GM19351 (cell line): ENCODE measurements around the gene NCK2.

Source experiments
- ATAC-seq: cut with Tn5 transposase; IDR thresholded peaks from one replicate; pipeline ENCODE4 v1.9.1; 2021; ENCODE audit warnings: mild to moderate bottlenecking, moderate library complexity; ENCODE audit not compliant: unreplicated experiment

The NCK2 gene

GRCh38 chr2:105774781-105775337, 30.1 kb downstream of the NCK2 start:
- ATAC-seq = no peak

DNA sequence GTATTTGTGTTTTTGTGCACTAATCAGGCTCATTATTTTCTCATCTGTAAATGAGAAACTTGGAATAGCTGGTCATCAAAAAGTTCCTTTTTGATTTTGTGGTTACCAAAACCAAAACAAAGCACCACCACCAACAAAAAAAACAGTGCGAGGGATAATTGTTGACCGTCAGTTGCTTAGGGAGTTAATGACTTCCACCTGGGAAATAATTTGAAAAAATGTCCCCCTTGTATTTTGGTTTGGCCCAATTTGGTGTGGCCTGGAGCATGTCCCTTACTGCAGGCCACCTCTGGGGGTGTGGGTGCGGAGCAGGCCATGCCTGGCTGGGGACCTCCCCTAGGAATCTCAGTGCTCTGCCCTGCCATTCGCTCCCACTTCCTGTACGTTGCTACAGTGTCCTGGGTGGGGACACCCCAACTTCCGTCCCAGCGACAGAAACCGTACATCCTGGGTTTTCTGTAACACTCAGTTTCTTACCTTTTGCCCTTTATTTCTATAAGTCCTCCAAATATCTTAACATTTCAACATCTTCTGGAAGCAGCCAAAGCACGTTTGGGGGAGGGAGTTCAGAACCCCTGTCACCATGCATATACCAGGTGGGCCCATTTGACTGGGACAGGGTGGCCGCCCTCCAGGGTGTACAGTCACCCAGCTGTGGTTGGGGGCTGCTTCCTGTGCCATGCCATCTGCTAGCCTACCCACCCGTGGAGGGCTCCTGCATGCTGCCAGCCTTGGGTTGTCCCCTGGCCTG, 31.3 kb downstream of the NCK2 start:
- ATAC-seq = peak; percentile 57

GRCh38 chr2:105776560-105776928, 31.8 kb downstream of the NCK2 start:
- no peak for ATAC-seq

GRCh38 chr2:105777031-105777482, 32.3 kb downstream of the NCK2 start:
- no peak for ATAC-seq

DNA sequence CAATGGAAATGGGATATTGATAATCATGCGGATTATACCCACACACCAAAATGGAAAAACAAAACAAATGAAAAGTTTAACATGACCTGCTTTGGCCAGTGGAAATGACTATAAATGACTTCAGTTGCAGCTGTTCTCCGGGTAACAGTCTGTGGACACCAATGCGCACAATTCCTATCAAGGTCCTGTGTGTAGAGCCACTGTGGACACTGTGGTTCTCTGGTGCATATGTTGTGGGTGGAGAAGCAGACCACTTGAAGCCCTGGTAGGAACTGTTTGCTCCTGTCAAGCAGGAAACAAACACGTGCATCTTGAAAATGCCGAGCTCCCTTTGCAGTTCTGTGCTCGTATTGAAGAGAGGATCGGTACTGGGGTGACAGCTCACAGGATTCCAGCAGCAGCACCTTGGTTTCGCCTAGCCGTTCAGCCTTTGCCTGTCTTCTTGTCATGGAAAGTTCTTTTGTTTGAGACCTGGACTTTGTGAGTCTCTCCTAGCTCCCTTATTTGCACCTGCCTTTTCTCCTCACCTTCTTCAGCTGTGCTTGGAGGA, 32.9 kb downstream of the NCK2 start:
- ATAC-seq = no peak

DNA sequence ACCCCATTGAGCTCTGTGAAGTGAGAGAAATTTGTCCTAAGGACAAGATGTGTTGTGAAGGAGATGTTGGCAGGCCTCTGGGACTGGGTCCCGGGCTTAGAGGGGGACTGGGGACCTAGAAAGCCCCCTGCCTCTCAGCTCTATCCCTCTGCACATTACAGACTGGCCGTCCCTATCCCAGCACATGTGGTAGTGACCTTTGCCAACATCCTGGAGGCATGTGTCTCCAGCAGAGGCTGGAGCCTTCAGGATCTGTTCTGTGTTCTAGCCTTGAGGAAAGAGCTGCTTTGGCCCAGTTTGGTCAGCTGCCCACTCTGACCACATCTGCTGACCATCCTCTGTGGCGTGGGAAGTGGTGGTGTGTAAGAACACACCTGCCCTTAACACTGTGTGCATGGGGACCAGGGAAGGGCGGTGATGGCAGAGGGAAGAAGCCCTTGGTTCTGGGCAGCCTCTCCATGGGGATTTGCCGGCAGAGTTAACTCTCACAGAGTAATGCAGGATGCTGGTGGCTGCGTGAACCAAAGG, 33.4 kb downstream of the NCK2 start:
- no peak for ATAC-seq

GRCh38 chr2:105779394-105779793, 34.7 kb downstream of the NCK2 start:
- no peak for ATAC-seq

DNA sequence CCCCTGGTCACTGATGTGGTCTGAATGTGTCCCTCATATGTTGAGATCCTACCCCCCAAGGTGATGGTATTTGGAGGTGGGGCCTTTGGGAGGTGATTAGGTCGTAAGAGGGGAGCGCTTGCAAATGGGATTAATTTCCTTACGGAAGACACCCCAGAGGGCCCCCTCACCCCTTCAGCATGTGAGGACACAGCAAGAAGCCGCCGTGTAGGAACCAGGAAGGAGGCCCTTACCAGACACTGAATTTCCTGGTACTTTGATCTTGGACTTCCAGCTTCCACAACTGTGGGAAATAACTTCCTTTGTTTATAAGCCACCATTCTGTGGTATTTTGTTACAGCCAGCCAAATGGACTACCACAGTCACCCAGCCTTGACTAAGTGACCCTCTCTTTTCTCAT, 35.9 kb downstream of the NCK2 start:
- ATAC-seq = no peak

- ATAC-seq = no peak
Observed at GRCh38 chr2:105781274-105781978, 36.7 kb downstream of the NCK2 start.

GRCh38 chr2:105782123-105782522, 37.4 kb downstream of the NCK2 start:
- ATAC-seq = no peak

GRCh38 chr2:105782646-105783045, 37.9 kb downstream of the NCK2 start:
- no peak for ATAC-seq

GRCh38 chr2:105783151-105783738, 38.5 kb downstream of the NCK2 start:
- no peak for ATAC-seq

- no peak for ATAC-seq
Observed at GRCh38 chr2:105783972-105784371, 39.3 kb downstream of the NCK2 start.

- no peak for ATAC-seq
Observed at GRCh38 chr2:105784589-105784988, 39.9 kb downstream of the NCK2 start.

DNA sequence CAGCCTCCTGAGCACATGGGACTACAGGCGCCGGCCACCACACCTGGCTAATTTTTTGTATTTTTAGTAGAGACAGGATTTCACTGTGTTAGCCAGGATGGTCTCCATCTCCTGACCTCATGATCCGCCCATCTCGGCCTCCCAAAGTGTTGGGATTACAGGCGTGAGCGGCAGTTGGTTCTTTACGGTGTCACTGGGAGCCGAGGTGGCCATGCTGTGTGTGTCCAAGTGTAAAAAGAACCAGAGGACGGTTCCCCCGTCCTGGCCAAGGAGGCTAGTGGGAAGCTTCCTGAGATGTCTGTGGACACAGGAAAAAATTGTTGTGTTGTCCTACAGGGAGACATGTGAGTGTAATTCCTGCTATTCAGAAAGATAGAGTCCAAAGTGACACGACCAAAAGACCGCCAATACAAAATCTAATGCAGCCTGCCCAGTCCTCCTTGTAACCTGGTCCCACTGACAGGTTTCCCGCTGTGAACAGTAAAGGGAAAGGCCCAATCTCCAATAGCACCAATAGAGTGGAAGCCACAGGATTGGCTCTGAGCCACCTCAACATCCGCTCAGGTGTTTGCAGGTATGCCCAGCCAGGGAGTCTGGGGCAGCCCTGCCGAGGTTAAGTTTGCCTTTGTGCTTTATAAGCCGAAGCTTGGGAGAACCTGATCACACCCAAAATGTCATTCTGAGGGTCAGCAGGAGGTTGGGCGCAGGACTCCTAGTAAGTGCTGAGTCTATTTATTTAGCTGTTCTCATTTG, 40.6 kb downstream of the NCK2 start:
- ATAC-seq = no peak

DNA sequence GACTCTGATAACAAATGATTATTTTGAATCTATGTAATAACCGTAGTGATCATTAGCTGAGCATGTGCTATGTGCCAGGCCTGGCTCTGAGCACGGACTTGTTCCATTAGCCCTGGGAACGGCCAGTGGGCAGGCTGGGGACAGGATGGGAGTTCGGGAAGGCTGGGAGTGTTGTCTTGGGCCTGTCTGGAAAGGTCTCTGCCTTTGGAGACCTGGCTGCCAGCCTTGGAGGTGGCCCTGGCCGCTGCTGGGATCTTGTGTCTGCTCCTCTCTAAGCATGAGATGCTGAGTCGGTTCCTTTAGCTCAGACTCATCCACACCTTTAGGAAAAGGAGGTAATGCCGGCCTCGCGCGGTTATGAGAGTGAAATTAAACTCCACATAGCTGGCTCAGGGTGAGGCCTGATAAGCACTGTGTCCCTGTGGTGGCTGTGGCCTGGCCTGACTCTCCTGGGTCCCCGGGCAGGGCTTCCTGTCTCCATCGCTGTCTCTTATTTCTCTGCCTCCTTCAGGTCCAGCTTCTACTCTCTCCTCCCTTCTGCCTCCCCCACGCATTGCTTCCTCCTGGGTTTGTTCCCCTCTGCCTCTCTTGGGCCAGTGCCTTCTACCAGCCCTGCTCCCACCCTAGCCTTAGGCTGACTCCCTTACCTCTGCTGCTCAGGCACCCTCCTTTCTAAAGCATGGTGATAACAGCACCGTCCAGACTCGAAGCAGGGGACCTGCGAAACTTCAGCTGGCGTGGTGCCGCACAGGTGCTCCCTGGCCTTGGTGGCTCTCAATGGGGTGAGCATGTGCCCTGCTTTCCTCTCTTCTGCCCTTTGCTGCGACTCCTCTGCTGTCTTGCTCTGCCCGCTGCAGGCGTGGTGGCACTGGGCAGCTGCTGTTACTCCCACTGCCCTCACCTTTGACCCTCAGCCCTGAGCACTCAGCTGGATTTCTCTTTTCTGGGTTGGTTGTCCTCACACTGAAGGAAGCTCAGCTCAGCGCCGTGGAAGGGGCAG, 41.8 kb downstream of the NCK2 start:
- no peak for ATAC-seq

DNA sequence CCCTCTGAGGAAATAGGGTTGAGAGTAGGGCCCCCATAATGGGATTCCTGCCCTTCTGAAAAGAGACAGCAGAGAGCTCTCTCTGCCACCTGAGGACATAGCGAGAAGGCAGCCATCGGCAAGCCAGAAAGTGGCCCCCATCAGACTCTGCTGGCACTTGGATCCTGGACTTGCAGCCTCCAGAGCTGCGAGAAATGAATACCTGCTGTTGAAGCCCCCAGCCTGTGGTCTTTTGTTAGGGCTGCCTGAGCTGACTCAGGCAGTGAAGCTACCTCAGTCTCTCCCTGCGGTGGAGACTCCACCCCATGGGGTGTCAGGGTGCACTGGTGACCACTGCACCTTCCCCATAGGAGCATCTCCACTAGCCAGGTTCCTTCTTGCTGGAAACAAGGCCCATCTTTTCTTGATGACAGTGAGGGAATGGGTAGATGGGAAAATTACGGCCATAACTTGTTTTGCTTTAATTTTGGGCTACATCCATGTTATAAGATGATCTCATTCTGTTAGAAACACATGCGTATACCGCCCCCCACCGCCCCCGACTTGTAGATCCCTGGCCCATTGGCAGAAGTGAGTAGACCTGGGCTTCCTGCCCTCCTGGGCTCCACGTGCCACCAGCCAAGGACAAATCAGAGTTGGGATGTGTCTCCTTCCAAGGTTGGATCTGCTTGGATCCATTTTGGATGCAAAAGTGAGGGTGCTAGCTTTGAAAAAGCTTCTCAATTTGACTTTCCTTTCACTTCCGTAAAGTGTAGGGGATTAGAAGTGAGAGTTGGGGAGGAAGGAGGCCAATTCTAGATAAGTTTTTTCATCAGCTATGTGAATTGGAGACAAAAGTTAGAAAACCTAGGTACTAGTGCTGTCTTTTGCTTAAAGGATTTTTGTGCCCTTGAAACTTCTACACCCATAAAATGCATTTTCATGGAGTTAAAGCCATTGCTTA, 42.9 kb downstream of the NCK2 start:
- ATAC-seq = peak; percentile 40

DNA sequence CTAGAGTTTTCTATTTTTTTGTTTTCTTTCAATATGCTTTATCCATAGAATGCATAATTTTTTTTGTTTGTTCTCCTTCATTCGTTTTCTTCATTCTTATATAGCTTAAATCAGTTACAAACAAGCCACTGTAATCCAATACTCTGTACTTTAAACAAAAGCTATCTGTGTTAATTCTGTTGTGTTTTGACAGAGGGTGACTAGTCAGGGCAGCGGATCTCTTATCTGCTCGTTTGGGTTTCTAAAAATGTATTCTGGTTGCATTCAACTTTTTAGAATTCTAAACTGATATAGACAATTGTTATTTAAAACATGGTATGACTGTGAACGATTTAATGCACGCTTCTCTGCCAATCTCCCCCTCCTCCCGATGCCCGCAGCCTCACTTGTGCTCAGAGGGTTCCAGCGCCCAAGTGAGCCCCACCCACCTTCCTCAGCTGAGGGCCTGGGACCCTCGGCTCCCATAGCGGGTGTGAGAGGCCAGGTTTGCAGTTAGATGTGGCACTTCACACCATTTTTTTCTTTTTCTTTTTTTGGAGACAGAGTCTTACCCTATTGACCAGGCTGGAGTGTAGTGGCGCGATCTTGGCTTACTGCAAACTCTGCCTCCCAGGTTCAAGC, 44.1 kb downstream of the NCK2 start:
- ATAC-seq = no peak
